NCI-H1105 treated with DMSO at 0.1 percent for 48 hours (cell line): Measurements from ENCODE around the gene RTL1.

Source experiments
- DNase-seq: peaks from one replicate; lab custom pipeline; 2025; lab: John Stamatoyannopoulos, UW

The RTL1 gene

DNA sequence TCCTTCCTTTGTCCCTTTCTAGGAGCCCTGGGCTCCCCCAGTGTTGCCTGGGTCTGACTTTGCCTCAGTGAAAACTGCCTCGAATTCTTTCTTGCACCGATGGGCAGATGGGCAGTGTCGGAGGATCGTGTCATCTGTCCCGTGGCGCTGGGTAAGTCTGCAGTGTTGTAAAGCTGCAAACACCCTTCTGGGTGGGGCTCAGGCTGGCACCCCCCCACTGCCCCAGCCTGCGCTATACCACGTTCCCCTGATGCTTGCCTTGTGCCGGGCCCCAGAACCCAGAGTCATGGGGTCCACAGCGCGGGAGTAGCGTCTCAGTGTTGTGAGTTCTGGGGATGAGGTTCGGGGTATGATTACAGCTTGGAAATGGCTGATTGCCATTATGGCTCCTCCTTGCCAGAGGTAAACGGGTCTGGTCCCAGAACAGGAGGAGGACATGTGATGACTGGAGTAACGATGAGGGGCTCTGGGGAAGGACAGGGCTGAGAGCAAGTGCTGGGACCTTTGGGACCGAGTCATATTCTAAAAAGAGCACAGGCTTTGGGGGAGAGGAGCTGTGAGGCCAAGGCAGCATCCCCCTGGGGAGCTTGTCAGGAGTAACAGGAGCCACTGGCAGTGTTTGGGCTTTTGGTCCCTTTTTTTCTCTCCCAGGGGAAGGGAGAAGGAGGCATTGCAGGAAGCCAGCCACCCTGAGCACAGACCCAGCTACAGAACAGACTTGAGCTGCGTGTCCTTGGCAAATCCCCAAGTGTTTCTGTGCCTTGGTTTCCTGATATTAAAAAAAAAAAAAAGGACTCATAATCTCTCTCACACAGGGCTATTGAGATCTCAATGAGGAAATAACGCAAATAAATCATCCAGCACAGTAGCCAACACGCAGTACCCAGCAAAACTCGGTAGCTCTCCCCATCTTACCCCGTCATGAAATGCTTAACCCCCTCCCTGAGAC is 4.3 kb downstream of the RTL1 start:
- peak; percentile 21 for DNase-seq

DNA sequence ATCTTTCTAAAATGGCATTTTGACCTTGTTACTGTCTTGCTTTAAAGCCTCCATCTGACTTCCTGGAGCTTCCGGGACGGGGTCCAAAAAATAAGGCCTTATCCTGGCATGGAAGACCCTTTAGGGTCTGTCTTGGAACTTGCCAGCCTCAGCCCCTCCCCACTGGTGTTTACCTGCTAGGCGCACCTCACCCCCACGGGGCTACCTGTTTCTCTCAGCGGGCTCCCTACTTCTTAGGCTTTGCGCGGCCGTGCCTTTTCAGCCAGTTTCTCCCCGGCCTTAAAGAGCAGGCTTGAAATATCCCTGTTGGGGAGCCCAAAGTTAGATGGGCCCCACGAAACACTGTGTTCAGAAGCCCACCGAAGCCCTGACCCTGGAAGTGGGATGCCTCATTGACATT is 5.1 kb downstream of the RTL1 start:
- no peak for DNase-seq

- DNase-seq: no peak
Measured at GRCh38 chr14:100896369-100897060, 7.0 kb downstream of the RTL1 start.

DNA sequence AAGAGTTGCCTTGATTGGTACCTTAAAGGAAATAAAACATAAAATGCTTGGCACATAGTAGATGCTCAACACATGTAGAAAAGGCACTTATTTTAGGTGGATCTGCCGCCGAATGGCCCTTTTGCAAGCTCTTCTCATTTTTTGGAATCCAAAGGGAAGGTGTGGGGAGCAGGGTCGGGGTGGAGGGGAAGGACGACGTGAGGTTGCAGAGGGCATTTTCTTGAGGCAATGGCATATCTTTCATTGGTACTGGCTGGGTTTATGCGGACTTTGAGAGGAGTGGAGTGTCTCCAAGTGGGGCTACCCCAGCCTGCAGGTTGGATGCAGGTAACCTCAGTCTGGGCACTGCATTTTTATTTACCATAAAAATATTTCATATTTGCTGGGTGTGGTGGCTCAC is 8.1 kb downstream of the RTL1 start:
- DNase-seq: no peak

DNA sequence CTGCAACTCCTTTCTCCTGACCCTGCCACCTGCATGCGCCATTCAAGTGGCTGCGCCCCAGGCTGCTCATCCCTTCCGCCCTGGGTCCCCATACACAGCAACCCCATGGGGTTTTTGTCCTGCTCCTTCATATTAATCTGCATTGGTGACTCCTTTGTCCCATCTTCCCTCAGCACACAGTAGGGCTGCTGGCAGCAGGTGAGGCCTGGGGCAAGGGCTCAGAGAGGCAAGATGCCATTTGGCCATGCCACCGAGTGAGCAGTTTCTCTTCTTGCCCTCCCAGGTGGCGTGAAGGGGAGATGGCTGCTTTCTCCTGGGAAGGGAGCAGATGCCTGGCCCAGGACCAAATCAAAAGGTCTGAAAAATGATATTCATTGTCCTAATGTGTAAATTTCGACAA is 9.1 kb downstream of the RTL1 start:
- no peak for DNase-seq

DNA sequence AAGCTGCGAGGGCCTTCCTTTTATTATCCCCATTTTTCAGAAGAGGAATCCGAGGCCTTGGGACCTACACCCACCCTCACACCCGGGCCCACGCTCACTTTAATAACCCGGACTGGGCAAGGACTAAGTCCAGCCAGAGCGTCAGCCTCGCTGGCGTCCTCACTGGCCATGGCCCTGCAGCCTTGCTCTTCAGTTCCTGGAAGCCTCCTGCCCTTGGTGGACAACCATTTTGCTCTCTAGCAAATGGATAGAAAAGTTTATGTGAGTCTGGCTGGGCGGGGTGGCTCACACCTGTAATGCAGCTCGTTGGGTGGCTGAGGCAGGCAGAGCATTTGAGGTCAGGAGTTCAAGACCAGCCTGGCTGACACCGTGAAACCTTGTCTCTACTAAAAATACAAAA is 9.8 kb downstream of the RTL1 start:
- DNase-seq: no peak

GRCh38 chr14:100893228-100893601 is 10.3 kb downstream of the RTL1 start:
- DNase-seq: no peak

DNA sequence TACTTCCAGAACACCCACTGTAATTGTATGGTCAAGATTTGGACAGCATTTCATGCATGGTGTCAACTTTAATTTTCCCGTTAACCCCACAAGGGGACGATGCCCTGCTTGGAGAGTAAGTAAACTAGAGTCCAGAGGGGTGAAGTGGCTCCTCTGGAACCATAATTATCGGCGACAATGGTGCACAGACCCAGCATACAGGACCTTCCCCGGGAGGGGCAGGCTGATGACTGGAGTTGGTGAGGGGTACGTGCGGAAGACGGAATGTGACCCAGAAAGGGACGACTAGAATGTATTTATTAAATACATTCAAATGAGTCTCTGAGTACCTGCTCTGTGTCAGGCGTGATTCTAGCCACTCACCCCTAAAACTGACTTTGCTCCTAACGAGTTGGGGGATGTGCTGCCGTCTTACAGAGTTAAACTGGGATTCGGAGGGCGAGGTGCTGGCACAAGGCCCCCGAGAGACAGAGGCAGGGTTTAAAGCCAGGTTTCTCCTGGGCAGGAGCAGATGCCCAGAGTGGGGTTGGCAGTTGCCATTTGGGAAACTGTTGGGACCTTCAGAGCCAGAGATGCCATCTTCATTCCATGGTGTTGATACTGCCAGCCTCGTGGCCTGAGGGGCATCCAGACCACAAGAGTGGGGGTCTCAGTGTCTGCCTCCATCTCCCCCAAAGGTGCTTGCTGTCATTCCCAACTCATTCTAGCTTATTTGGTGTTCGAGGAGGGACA is 10.9 kb downstream of the RTL1 start:
- DNase-seq: no peak

- DNase-seq: no peak
Measured at GRCh38 chr14:100891501-100892445, 11.7 kb downstream of the RTL1 start.

- no peak for DNase-seq
Measured at GRCh38 chr14:100891051-100891450, 12.5 kb downstream of the RTL1 start.

GRCh38 chr14:100890061-100890850 is 13.3 kb downstream of the RTL1 start:
- no peak for DNase-seq

DNA sequence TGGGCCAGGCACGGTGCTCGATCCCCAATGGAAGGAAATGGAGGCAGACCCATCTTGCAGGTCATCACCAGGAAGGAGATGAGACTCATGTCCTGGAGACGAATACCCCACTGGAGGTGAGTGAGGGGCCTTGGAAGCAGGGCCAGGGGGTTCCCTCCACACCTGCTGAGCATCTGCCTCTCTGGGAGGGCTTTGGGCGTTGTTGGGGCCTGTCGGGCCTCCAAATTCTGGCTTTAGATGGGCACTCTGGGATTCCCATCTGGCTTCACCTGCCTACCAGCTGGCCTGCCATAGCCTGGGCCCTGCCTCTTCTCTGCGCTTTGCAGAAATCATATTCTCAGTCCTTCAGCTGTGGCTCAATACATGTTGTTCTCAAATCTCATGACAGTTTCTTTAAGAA is 13.9 kb downstream of the RTL1 start:
- DNase-seq: no peak

DNA sequence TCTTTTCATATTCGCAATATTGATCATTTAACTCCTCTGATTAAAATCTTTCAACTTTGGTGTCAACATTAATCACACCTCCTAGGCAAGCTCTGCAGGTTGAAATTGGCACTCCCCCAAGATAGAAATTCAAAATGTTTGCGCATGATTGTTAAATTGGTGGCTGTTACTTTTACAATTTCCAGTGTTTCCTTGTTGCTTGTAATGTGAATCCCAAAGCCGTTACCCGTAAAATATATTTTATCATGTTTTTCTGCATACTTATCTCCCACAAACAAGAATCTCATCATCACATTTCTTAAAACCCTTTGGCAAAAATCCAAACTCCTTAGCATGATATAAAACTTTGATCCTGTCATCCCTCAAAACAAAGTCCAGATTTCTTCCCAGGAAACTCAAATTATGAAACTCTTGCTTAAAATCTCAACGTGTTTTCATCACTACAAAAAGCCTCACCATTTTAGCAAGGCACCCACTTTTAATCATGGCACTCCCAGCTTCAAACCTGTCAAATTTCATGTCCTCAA is 14.7 kb downstream of the RTL1 start:
- peak; percentile 21 for DNase-seq

DNA sequence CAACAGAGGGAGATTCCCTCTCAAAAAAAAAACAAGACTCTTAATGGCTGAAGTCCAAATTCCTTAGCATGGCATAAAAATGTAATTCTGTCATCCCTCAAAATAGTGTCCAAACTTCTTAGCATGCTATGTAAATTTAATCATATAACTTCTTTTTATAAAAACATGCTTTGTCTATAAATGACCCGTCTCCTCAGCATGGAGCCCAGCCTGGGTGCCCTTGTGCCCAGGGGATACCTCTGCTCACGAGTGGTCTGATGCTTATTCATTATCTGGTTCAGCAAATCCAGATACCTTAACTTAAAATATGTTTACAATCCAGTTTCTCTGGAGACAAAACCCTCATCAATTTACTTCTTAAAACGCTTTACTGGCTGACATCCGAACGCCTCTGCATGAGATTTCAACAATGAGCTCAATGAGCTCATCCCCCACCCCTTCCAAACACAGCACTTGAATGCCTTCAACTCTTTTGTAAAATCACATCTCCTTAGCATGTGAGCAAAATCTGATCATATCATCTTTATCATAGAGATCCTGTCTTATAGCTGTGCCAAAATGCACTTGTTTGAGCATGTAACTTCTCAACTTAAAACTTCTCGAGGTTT is 15.7 kb downstream of the RTL1 start:
- DNase-seq: no peak

- no peak for DNase-seq
Measured at GRCh38 chr14:100885617-100886016, 17.9 kb downstream of the RTL1 start.

DNA sequence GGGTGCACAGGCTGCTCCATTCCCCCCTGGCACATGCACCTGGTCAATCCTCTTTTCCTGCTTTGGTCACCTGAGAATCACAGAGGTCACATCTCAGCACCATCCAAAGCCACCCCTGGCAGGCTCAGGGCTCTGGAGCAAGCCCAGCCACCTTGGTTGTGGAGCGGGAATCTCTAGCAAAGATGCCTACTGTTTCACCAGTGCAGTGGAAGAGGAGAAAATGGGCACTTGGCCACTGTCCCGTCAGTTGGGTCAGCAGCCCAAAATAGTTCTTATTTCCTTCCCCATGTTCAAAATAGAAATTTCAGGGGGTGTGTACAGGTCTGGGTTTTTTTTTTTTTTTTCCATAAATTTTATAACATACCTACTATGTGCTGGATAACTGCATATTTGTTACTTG is 18.3 kb downstream of the RTL1 start:
- no peak for DNase-seq

DNA sequence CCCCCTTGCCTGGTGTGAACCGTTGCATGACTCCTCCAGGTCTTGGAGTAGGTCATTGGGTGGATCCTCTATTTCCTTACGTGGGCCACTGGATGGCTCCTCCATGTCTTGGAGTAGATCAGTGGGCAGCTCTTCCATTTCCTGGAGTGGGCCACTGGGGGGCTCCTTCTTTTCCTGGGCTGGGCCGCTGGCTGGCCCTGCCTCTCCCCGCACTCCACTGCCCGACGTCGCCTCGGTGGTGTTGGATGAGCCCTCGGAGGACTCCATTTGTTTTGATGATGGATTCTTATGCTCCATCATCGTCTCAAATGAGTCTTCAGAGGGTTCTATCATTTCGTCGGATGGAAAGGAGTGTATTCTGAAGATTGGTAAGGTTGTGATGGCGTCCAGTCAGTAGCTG is 19.1 kb downstream of the RTL1 start:
- DNase-seq: no peak

DNA sequence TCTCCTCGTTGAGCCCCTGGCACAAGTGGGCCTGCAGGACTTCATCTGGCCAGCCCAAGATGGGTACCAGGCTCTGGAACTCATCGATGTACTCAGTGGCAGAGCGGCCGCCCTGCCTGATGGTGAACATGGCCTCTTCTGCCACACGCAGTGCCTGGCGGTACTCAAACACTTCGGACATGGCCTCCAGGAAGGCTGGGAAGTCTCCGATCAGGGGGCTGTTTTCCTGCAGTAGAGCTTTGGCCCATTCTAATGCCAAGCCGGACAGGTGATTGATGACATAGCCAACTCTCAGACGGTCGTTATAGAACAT is 19.8 kb downstream of the RTL1 start:
- DNase-seq: no peak

- no peak for DNase-seq
Measured at GRCh38 chr14:100882991-100883788, 20.3 kb downstream of the RTL1 start.
